HL-60/S4 treated with retinoic acid at 250 ng/mL for 4 days and 3 days (cell line): ENCODE results near the gene PARVB.

Experiments used
- in situ Hi-C: fragments of 300-500 bp; cut with MboI; formaldehyde crosslinking; loops from 2 replicates; pipeline ENCODE4 v1.7.0; 2022; ENCODE audit warnings: low sequenced_read_pairs

PARVB gene

DNA sequence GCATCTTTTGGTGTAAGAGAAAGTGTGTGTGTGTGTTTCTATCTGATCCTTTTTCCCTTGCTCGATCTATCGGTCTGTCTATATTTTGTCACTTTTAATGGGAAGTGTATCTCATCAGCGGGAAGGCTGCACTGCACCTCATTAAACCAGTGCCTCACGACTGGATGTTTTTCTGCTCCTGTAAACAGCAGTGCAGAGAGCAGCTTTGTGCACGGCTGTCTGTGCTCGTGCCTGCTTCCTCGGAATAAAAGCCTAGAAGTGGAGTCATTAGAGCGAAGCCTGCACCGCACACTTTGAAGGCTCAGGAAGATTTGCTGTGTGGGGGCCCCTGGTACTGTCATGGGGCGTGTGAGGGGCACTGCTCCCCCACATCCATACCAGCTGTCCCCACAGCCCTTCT is 129.6 kb downstream of the PARVB start:
- in situ Hi-C loops: no loop called here

GRCh38 chr22:44154436-44154942 is 130.4 kb downstream of the PARVB start:
- in situ Hi-C loops: no loop called here

GRCh38 chr22:44155115-44155514 is 131.0 kb downstream of the PARVB start:
- in situ Hi-C loops: no loop called here

GRCh38 chr22:44157916-44158618 is 134.0 kb downstream of the PARVB start:
- in situ Hi-C loops: no loop called here

DNA sequence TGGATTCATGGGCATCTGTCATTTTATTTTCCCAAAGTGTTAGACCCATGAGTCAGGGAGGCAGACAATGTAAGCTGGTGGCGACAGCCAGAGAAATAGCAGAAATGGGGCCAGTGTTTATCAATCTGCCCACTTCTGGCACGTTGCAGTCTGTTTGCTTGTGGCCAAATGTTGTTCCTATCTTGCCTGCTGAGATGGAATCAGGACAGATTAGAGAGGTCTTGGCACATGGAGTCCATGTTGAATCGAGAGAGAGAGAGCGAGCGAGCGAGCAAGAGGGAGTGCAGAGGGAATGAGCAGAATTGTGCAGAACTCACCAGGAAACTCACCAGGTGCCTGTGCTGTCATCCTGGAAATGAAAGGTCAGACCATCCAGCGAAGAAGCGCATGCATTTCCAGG is 134.7 kb downstream of the PARVB start:
- in situ Hi-C loops: no loop called here

DNA sequence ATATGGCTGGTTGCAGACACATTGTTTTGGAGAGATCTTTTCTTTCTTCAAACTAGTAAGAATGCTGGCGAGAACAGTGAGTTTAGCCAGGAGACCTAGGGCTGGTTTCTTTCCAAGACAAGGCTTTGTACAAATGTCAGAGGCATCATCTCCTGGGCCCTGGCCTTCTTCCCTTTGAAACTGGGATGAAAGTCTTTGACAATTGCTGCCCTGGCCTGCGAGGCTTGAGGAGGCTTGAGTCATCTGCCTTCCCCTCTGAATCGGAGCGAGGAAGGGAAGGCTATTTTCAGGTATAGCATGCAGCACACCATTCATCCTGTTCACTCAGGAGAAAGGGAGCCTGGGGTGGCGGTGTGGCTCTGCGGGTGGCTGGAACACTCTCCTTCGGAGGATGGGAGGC is 135.1 kb downstream of the PARVB start:
- in situ Hi-C loops: no loop called here

- in situ Hi-C loops: no loop called here
Measured at GRCh38 chr22:44159811-44160210, 135.7 kb downstream of the PARVB start.

- in situ Hi-C loops: no loop called here
Measured at GRCh38 chr22:44160421-44160820, 136.3 kb downstream of the PARVB start.

GRCh38 chr22:44161673-44162072 is 137.6 kb downstream of the PARVB start:
- in situ Hi-C loops: no loop called here

GRCh38 chr22:44162960-44163359 is 138.9 kb downstream of the PARVB start:
- in situ Hi-C loops: no loop called here

DNA sequence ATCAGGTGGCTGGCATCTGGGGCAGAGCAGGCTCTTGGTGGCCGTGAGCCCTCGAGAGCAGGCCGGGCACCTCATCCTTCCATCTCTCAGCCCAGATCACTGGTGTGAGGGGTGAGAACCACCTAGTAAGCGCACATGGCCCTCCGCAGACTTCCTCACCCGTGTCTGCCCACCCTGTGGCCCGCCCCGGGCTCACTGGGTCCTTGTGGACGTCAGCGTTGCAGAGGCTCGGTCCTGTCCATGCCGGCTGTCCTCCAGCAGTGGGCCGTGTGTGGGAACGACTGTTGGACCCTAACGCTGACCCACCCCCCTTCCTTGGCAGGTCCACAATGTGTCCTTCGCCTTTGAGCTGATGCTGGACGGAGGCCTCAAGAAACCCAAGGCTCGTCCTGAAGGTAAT is 139.4 kb downstream of the PARVB start:
- in situ Hi-C loops: no loop called here

DNA sequence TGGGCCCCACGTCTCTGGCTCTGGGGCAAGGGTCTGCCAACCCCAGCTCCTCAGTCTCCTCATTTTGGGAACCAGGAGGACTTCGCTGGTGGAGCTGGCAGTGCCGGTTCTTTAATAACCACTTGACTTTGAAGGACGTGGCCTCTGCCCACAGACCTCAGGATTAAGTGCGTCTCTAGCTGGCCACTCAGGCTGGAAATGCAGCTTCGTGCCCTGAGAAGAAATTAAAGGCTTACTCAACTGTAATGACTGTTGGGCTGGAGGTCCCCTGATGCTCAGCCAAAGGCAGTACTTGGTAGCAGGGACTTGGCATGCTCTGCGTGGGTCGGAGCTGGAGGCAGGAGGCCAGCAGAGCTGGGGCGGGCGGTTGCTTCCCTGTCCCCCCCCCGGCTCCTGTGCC is 139.9 kb downstream of the PARVB start:
- in situ Hi-C loops: no loop called here

GRCh38 chr22:44165286-44165874 is 141.3 kb downstream of the PARVB start:
- in situ Hi-C loops: no loop called here

- in situ Hi-C loops: no loop called here
Measured at GRCh38 chr22:44166498-44167276, 142.6 kb downstream of the PARVB start.

- in situ Hi-C loops: no loop called here
Measured at GRCh38 chr22:44167501-44167900, 143.4 kb downstream of the PARVB start.

DNA sequence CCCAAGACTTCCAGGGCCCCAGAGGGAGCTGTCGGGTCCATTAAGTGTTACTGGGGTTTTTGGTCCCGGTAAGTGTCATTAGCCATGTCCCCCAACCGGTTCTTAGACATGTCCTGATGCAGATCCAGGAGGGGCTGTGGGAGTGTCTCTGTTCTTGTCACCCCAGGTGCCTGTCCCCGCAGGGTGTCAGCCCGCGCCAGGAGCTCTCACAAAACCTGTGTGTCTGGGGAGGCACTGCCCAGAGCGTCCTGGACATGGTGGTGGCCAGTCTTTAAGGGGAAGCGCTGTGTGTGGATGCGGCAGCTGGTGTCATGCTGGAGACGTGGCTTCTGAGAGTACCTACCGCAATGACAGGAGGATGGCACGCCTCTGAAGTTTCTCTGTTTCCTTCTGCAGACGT is 144.1 kb downstream of the PARVB start:
- in situ Hi-C loops: no loop called here

GRCh38 chr22:44170470-44170869 is 146.4 kb downstream of the PARVB start:
- in situ Hi-C loops: no loop called here

- in situ Hi-C loops: no loop called here
Measured at GRCh38 chr22:44171561-44171960, 147.5 kb downstream of the PARVB start.

GRCh38 chr22:44172370-44173108 is 148.4 kb downstream of the PARVB start:
- in situ Hi-C loops: no loop called here

DNA sequence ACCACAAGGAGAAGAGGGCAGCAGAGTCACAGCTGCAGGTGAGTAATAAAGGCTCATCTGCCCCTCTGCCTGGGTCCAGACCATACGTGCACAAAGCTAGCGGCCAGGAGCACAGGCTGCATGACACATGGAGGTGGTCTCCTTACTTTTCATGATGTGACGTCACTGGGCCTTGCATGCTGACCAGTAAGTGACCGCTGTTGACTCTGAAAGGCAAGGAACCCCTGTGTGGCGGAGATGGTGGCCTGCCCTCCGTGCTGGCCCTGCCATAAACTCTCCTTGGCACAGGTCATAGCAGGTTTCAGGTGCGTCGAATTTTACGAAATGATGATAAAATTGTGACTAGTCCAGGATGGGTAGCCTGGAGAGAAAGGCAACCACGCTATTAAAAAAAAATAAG is 149.1 kb downstream of the PARVB start:
- in situ Hi-C loops: no loop called here

GRCh38 chr22:44175676-44176075 is 151.6 kb downstream of the PARVB start:
- in situ Hi-C loops: no loop called here
